Esophagus muscularis mucosa (tissue), 3 donors: ENCODE measurements around the gene LYSMD4.

ENCODE experiments used
- EP300 ChIP-seq: sonication (generic); formaldehyde crosslinking; IDR thresholded peaks from one replicate; pipeline ENCODE4 v1.6.1; 2017; ENCODE audit warnings: antibody characterized with exemption
- TF ChIP-seq, protein P1 (sequence below), 3 experiments: fragments of 200-600 bp in 2 of 3; fragments of 450-650 bp in 1 of 3; sonication (generic) in 2 of 3; IDR thresholded peaks; one replicate each; pipeline ENCODE4 v1.5.1; 2017 to 2019; ENCODE audit warnings: antibody characterized with exemption in 3 of 3, mild to moderate bottlenecking in 2 of 3, moderate library complexity in 1 of 3

GRCh38 chr15:99729327-99729726 lies 3.9 kb downstream of the LYSMD4 start:
- TF ChIP-seq, protein P1, sequence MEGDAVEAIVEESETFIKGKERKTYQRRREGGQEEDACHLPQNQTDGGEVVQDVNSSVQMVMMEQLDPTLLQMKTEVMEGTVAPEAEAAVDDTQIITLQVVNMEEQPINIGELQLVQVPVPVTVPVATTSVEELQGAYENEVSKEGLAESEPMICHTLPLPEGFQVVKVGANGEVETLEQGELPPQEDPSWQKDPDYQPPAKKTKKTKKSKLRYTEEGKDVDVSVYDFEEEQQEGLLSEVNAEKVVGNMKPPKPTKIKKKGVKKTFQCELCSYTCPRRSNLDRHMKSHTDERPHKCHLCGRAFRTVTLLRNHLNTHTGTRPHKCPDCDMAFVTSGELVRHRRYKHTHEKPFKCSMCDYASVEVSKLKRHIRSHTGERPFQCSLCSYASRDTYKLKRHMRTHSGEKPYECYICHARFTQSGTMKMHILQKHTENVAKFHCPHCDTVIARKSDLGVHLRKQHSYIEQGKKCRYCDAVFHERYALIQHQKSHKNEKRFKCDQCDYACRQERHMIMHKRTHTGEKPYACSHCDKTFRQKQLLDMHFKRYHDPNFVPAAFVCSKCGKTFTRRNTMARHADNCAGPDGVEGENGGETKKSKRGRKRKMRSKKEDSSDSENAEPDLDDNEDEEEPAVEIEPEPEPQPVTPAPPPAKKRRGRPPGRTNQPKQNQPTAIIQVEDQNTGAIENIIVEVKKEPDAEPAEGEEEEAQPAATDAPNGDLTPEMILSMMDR (IDR thresholded peaks at IDR 0.05): no peak
- no peak for TF ChIP-seq EP300
